ENCODE results near the gene CD33. TPM values are rescaled to one million over a fixed set of nuclear protein-coding genes. Genes with fewer than 3 reads are reported as not detected.

Gene CD33
- total RNA-seq, 1 experiment from 2014 or later = not detected

- DNase-seq = no peak
- no TSS peak for BruUV-seq (replicated peaks)
Observed at GRCh38 chr19:51203916-51204315, 21.0 kb upstream of the CD33 start.

GRCh38 chr19:51204321-51204720 lies 20.6 kb upstream of the CD33 start:
- no TSS peak for BruUV-seq (replicated peaks)
- H3K27me3 ChIP-seq (ENCODE audit: insufficient read depth, low read depth) = peaks cover 97% of the 10 kb centered on the region
- intact Hi-C loops (cut with micrococcal nuclease; ENCODE audit: unreplicated experiment) = no loop called here

More at GRCh38 chr19:51203916-51204315, 21.0 kb upstream of the CD33 start:
- Histone ChIP-seq H4K20me1 (ENCODE audit: insufficient read depth) (no peaks in the 10 kb centered on the region), H3K9me2 (ENCODE audit: insufficient read depth) (no peaks in the 10 kb centered on the region), H3K9me3 (ENCODE audit: insufficient read depth, low read depth) (no peaks in the 10 kb centered on the region), H3K36me3 (ENCODE audit: low read depth) (no peaks in the 10 kb centered on the region), H2AFZ (no peak overlapping the region), H3K4me1 (replicated peaks; ENCODE audit: insufficient read depth) (no peaks in the 10 kb centered on the region), H3F3A (ENCODE audit: insufficient read depth, low read depth) (no peaks in the 10 kb centered on the region), H3K4me2 (no peak overlapping the region), H3K27me3 (ENCODE audit: insufficient read depth, low read depth) (peaks cover 97% of the 10 kb centered on the region), H3K4me3 (no peak overlapping the region), H3K79me2 (ENCODE audit: low read depth) (no peaks in the 10 kb centered on the region), H3K27ac (no peak overlapping the region)
- POLR2A ChIA-PET (ENCODE audit: unreplicated experiment) = no interaction called here
- CTCF ChIA-PET = no interaction called here
- TF ChIP-seq EZH2 (IDR thresholded peaks at IDR 0.05; ENCODE audit: low read depth) (no peak), CTCF (conservative IDR thresholded peaks at IDR 0.05) (no peak)
- intact Hi-C loops (cut with micrococcal nuclease; ENCODE audit: unreplicated experiment) = no loop called here

DNA sequence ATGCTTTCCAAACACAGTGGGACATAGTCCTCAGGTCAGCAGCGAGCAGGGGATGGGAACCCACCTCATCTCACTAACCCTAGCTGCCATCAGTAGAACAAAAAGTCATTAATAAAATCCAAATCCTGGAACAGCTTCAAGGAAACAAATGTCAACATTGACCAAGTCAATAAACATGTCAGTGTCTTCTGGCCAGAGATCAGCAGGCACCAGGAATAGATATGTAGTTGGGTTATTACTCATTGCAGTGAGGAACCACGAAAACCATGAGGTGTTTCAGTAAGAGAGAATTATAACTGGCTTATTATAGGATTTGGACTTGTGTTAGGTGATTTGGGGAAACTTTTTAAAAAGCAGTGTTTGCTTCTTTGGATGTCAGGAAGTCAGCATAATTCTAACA lies 17.1 kb upstream of the CD33 start:
- DNase-seq = no peak
- Histone ChIP-seq H3K4me1 (replicated peaks; ENCODE audit: insufficient read depth) (no peaks in the 10 kb centered on the region), H3K27ac (no peak overlapping the region), H3K9me3 (ENCODE audit: insufficient read depth, low read depth) (no peaks in the 10 kb centered on the region), H4K20me1 (ENCODE audit: insufficient read depth) (no peaks in the 10 kb centered on the region), H3K27me3 (ENCODE audit: insufficient read depth, low read depth) (peaks cover 93% of the 10 kb centered on the region), H2AFZ (no peak overlapping the region), H3K4me3 (no peak overlapping the region), H3K79me2 (ENCODE audit: low read depth) (no peaks in the 10 kb centered on the region), H3K9me2 (ENCODE audit: insufficient read depth) (no peaks in the 10 kb centered on the region), H3K4me2 (no peak overlapping the region), H3F3A (ENCODE audit: insufficient read depth, low read depth) (no peaks in the 10 kb centered on the region), H3K36me3 (ENCODE audit: low read depth) (no peaks in the 10 kb centered on the region)
- POLR2A ChIA-PET (ENCODE audit: unreplicated experiment) = no interaction called here
- TF ChIP-seq EZH2 (IDR thresholded peaks at IDR 0.05; ENCODE audit: low read depth) (no peak), CTCF (conservative IDR thresholded peaks at IDR 0.05) (no peak)
- BruUV-seq (replicated peaks) = no TSS peak
- intact Hi-C loops (cut with micrococcal nuclease; ENCODE audit: unreplicated experiment) = no loop called here
- CTCF ChIA-PET = no interaction called here

More at GRCh38 chr19:51204321-51204720, 20.6 kb upstream of the CD33 start:
- DNase-seq = no peak
- no peaks in the 10 kb centered on the region for H3F3A ChIP-seq (ENCODE audit: insufficient read depth, low read depth)
- no peak overlapping the region for H3K4me2 ChIP-seq
- H3K36me3 ChIP-seq (ENCODE audit: low read depth) = no peaks in the 10 kb centered on the region
- no peaks in the 10 kb centered on the region for H4K20me1 ChIP-seq (ENCODE audit: insufficient read depth)
- H3K9me2 ChIP-seq (ENCODE audit: insufficient read depth) = no peaks in the 10 kb centered on the region
- H3K9me3 ChIP-seq (ENCODE audit: insufficient read depth, low read depth) = no peaks in the 10 kb centered on the region
- ChIA-PET POLR2A (ENCODE audit: unreplicated experiment) (no interaction called here), CTCF (no interaction called here)
- no peak overlapping the region for H2AFZ ChIP-seq
- no peaks in the 10 kb centered on the region for H3K79me2 ChIP-seq (ENCODE audit: low read depth)
- H3K4me3 ChIP-seq = no peak overlapping the region
- H3K4me1 ChIP-seq (replicated peaks; ENCODE audit: insufficient read depth) = no peaks in the 10 kb centered on the region
- TF ChIP-seq EZH2 (IDR thresholded peaks at IDR 0.05; ENCODE audit: low read depth) (no peak), CTCF (conservative IDR thresholded peaks at IDR 0.05) (no peak)
- H3K27ac ChIP-seq = no peak overlapping the region

All from PC-9 (cell line).